ENCODE results near the gene GDA. TPM values are rescaled to one million over a fixed set of nuclear protein-coding genes. Genes with fewer than 3 reads are reported as not detected.

GDA gene
- total and polyA plus RNA-seq, 9 of the 15 experiments (the other 6 are each of a cell fraction or from before 2014, with no cell fraction given): 4.5 to 18.0 (median 12.7) TPM

- peaks cover 32% of the 10 kb centered on the region; the same call in 2 of the 3 replicates for H3K36me3 ChIP-seq (ENCODE audit: control insufficient read depth, insufficient read depth, low read length)
- H4K20me1 ChIP-seq (replicated peaks; ENCODE audit: control insufficient read depth, insufficient read depth, low read length): no peaks in the 10 kb centered on the region
- H3K4me2 ChIP-seq (ENCODE audit: insufficient read depth, low read length): no peak overlapping the region
- H3K4me1 ChIP-seq (replicated peaks in 1 of 2; ENCODE audit: control insufficient read depth in 2 of 2, insufficient read depth in 2 of 2, low read length in 2 of 2): no peaks in the 10 kb centered on the region
- H3K9me1 ChIP-seq (ENCODE audit: control insufficient read depth, insufficient read depth, low read length): no peaks in the 10 kb centered on the region
- WGBS (ENCODE audit: insufficient coverage, low coverage, missing lambda C conversion rate): 64% methylated on average over 3 of the region's 7 CpGs
- H3K27ac ChIP-seq (ENCODE audit: extremely low read depth, low read depth, low read length): no peak overlapping the region
- in situ Hi-C loops (cut with MboI) (no loop called here), intact Hi-C loops (cut with micrococcal nuclease) (loop anchor here (5.0 kb wide), 1 partner anchor 167 kb away; no protein-coding TSS in a partner anchor)
- H3K4me3 ChIP-seq: no peak overlapping the region
- no peak for DNase-seq (ENCODE audit: extremely low read depth in 1 of 4, low spot score in 3 of 4)
- H2AFZ ChIP-seq (ENCODE audit: low read depth, low read length): no peak overlapping the region
- H3K79me2 ChIP-seq (ENCODE audit: control insufficient read depth, insufficient read depth, low read length): no peaks in the 10 kb centered on the region
- FAIRE-seq: no peak
- H3K9ac ChIP-seq (ENCODE audit: insufficient read depth in 1 of 2, low read depth in 2 of 2, low read length in 2 of 2): no peak overlapping the region
- H3K9me3 ChIP-seq (replicated peaks; ENCODE audit: control insufficient read depth, insufficient read depth, low read depth, low read length): no peaks in the 10 kb centered on the region
- no TSS peak for BruUV-seq (replicated peaks)
- H3K27me3 ChIP-seq (ENCODE audit: control insufficient read depth in 2 of 2, insufficient read depth in 2 of 2, low read length in 2 of 2): no peaks in the 10 kb centered on the region
- CTCF ChIA-PET (ENCODE audit: low intra/inter-chr PET ratio): interaction anchor here (0.6 kb wide), 1 partner anchor 119 kb away, joined by 3 read pairs; no protein-coding TSS in a partner anchor
- no peak for ATAC-seq
- POLR2A ChIA-PET: interaction anchor here (0.5 kb wide), 1 partner anchor 291 kb away, joined by 3 read pairs; no protein-coding TSS in a partner anchor
- TF ChIP-seq TCF7 (IDR thresholded peaks at IDR 0.05; ENCODE audit: borderline replicate concordance): no peak
- no peak for TF ChIP-seq CEBPB (tag; IDR thresholded peaks at IDR 0.05)
- no peak for TF ChIP-seq FOXO4 (CRISPR knock-in tag; IDR thresholded peaks at IDR 0.05)
- TF ChIP-seq USF2 (CRISPR knock-in tag; IDR thresholded peaks at IDR 0.05): no peak
- TF ChIP-seq NCOA2 (IDR thresholded peaks at IDR 0.05; ENCODE audit: partially characterized antibody in 2 of 2): no peak
- TF ChIP-seq MCM2 (IDR thresholded peaks at IDR 0.05; ENCODE audit: low read depth): no peak
- TF ChIP-seq NR1H2 (CRISPR knock-in tag; IDR thresholded peaks at IDR 0.05): no peak
- TF ChIP-seq PML (IDR thresholded peaks at IDR 0.05; ENCODE audit: low read length): no peak
- no peak for TF ChIP-seq ZNF76 (CRISPR knock-in tag; IDR thresholded peaks at IDR 0.05; ENCODE audit: borderline replicate concordance)
- no peak for TF ChIP-seq GABPB1 (CRISPR knock-in tag; IDR thresholded peaks at IDR 0.05)
Observed at GRCh38 chr9:72204062-72204461, 54.8 kb downstream of the GDA start.
